ENCODE data around the gene ZC3H12D. TPM values are rescaled to one million over a fixed set of nuclear protein-coding genes. Genes with fewer than 3 reads are reported as not detected.
A peak's percentile ranks its signal among the peaks of the same experiment; 100 is the strongest.

ZC3H12D gene
- total and polyA plus RNA-seq, 2 experiments from 2014 or later, result 0.24 to 0.72 TPM

DNA sequence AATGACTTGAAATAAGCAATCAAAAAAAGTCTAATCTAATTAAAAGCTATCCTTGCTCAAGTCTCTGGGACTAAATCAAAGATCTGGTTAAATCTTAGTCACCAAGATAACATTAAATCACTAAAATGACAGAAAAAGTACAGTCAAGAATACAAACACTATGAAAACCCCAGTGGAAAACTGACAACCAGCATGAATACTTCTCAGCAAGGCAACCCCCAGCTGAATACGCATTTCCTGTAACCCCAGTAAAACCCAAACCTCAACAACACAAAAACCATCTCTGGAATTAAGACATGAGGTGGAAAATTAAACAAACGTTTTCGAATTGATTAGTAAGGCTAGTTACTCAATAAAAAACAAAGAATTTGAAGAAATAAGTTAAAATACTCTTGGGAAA, 23.7 kb upstream of the ZC3H12D start:
- Histone ChIP-seq H3K9me3 (ENCODE audit: low read depth) (no peaks in the 10 kb centered on the region), H3K4me1 (ENCODE audit: low read depth) (no peaks in the 10 kb centered on the region), H3K27ac (no peak overlapping the region), H3K27me3 (no peaks in the 10 kb centered on the region), H3K36me3 (peaks cover 36% of the 10 kb centered on the region), H3K4me3 (no peak overlapping the region)
- TF ChIP-seq, protein P1, sequence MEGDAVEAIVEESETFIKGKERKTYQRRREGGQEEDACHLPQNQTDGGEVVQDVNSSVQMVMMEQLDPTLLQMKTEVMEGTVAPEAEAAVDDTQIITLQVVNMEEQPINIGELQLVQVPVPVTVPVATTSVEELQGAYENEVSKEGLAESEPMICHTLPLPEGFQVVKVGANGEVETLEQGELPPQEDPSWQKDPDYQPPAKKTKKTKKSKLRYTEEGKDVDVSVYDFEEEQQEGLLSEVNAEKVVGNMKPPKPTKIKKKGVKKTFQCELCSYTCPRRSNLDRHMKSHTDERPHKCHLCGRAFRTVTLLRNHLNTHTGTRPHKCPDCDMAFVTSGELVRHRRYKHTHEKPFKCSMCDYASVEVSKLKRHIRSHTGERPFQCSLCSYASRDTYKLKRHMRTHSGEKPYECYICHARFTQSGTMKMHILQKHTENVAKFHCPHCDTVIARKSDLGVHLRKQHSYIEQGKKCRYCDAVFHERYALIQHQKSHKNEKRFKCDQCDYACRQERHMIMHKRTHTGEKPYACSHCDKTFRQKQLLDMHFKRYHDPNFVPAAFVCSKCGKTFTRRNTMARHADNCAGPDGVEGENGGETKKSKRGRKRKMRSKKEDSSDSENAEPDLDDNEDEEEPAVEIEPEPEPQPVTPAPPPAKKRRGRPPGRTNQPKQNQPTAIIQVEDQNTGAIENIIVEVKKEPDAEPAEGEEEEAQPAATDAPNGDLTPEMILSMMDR (IDR thresholded peaks at IDR 0.05; ENCODE audit: low read depth, low read length), result no peak
- DNase-seq (ENCODE audit: low read depth in 1 of 2, low spot score in 1 of 2), result no peak

DNA sequence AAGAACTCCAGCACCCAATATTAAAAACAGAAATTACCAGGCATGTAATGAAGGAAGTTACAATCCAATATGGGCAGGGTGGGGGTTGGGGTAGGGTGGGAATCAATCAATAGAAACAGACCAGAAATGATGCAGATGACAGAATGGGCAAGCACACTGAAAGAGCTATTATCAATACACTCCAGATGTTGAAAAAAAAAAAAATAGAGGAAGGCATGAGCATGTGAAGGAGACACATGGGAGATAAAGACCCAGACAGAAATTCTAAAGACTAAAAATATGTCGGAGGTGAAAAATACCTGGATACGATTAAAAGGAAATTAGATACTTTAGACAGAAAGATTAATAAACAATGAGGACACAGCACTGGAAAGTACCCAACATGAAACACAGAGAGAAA, 19.1 kb upstream of the ZC3H12D start:
- DNase-seq (ENCODE audit: low read depth in 1 of 2, low spot score in 1 of 2), result no peak
- TF ChIP-seq, protein P1 (IDR thresholded peaks at IDR 0.05; ENCODE audit: low read depth, low read length), result no peak
- no peak overlapping the region for H3K4me3 ChIP-seq

DNA sequence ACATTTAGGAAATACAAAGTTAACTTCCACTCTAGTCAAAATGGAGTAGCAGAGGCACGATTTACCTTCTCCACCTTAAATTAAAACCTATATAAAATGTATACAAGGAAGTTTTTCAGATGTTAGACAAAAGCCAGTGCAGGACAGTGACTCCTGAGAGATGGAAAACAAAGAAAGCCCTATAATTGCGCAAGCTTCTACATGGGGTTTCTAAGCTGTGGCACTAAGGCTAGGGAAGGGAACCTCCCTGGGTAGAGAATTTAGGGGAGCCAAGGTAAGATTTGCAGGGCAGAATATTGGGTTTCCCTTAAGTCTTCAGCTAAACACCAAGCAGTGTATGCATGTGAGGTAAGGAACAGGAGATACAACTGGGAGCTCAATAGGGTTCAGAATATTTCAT, 18.5 kb upstream of the ZC3H12D start:
- TF ChIP-seq, protein P1 (IDR thresholded peaks at IDR 0.05; ENCODE audit: low read depth, low read length), result no peak
- no peak overlapping the region for H3K4me3 ChIP-seq
- no peak for DNase-seq (ENCODE audit: low read depth in 1 of 2, low spot score in 1 of 2)

More for the DNA sequence above, 19.1 kb upstream of the ZC3H12D start:
- Histone ChIP-seq H3K27me3 (no peaks in the 10 kb centered on the region), H3K9me3 (ENCODE audit: low read depth) (no peaks in the 10 kb centered on the region), H3K27ac (no peak overlapping the region), H3K4me1 (ENCODE audit: low read depth) (no peaks in the 10 kb centered on the region), H3K36me3 (peaks cover 15% of the 10 kb centered on the region)

DNA sequence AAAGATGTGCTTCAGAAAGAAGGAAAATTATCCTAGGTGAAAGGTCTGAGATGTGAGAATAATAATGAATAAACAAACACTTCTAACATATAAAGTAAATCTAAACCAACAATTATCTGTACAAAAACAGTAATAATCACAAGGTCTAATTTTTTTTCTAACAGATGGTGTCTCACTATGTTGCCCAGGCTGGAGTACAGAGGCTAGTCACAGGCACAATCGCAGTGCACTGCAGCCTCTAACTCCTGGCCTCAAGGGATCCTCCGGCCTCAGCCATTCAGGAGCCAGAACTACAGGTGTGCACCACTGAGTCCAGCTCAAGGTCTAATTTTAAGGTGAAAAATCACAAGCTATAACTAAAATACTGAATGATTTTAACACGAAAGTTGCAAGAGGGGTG, 17.0 kb upstream of the ZC3H12D start:
- Histone ChIP-seq H3K36me3 (peaks cover 12% of the 10 kb centered on the region), H3K4me3 (no peak overlapping the region), H3K9me3 (ENCODE audit: low read depth) (no peaks in the 10 kb centered on the region), H3K27ac (no peak overlapping the region), H3K27me3 (no peaks in the 10 kb centered on the region), H3K4me1 (ENCODE audit: low read depth) (no peaks in the 10 kb centered on the region)
- TF ChIP-seq, protein P1 (IDR thresholded peaks at IDR 0.05; ENCODE audit: low read depth, low read length), result no peak
- no peak for DNase-seq (ENCODE audit: low read depth in 1 of 2, low spot score in 1 of 2)

More for the DNA sequence above, 18.5 kb upstream of the ZC3H12D start:
- no peak overlapping the region for H3K27ac ChIP-seq
- H3K27me3 ChIP-seq, result no peaks in the 10 kb centered on the region
- H3K4me1 ChIP-seq (ENCODE audit: low read depth), result no peaks in the 10 kb centered on the region
- H3K9me3 ChIP-seq (ENCODE audit: low read depth), result no peaks in the 10 kb centered on the region
- H3K36me3 ChIP-seq, result peaks cover 15% of the 10 kb centered on the region

DNA sequence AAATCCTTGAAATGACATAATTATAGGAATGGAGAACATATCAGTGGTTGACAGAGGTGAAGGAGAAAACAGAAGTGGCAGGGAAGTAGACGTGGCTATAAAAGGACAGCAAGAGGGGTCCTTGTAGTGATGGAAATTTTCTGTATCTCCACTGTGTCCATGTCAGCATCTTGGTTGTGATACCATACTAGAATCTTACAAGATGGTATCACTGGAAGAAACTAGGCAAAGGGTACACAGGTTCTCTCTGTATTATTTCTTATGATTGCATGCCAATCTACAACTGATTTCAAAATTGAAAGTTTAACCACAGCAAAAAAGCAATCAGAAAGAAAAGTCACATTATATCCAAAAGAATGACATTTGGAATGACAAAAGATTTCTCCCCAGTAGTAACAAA, 16.4 kb upstream of the ZC3H12D start:
- no peaks in the 10 kb centered on the region for H3K9me3 ChIP-seq (ENCODE audit: low read depth)
- H3K36me3 ChIP-seq, result peaks cover 12% of the 10 kb centered on the region
- DNase-seq (ENCODE audit: low read depth in 1 of 2, low spot score in 1 of 2), result no peak
- H3K27ac ChIP-seq, result peak overlapping the region; percentile 0
- TF ChIP-seq, protein P1 (IDR thresholded peaks at IDR 0.05; ENCODE audit: low read depth, low read length), result no peak
- H3K4me3 ChIP-seq, result no peak overlapping the region
- H3K27me3 ChIP-seq, result no peaks in the 10 kb centered on the region
- no peaks in the 10 kb centered on the region for H3K4me1 ChIP-seq (ENCODE audit: low read depth)

DNA sequence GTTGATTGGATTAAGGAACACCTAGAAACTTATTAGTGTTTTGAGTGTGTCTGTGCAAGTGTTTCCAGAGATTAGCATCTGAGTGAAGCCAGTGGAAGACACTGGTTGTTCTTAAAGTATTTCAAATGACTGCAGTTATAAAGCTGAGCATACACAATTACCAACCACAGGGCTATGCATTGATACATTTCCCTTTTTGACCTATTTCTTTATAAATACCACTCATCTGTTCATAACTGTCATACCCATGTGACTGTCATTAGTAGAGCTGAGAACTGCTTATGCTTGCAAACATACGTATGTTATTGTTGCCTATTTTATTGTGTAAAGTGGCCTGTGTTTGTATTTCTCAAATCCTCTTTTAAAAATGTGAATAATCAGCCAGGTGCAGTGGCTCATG, 15.3 kb upstream of the ZC3H12D start:
- Histone ChIP-seq H3K4me3 (no peak overlapping the region), H3K27ac (no peak overlapping the region), H3K36me3 (peaks cover 6% of the 10 kb centered on the region), H3K27me3 (no peaks in the 10 kb centered on the region), H3K9me3 (ENCODE audit: low read depth) (no peaks in the 10 kb centered on the region), H3K4me1 (ENCODE audit: low read depth) (no peaks in the 10 kb centered on the region)
- DNase-seq (ENCODE audit: low read depth in 1 of 2, low spot score in 1 of 2), result no peak
- TF ChIP-seq, protein P1 (IDR thresholded peaks at IDR 0.05; ENCODE audit: low read depth, low read length), result no peak

Measured in cardiac muscle cell (in vitro differentiated cells and primary cell).